AG09319 (cell line): ENCODE measurements around the gene RRBP1.

ENCODE experiments used
- DNase-seq: peaks from one replicate; pipeline ENCODE4 v3.0.0-alpha.2; 2010; ENCODE audit warnings: low read depth; ENCODE audit errors: extremely low read depth
- TF ChIP-seq, protein P1 (sequence below): IDR thresholded peaks from 2 replicates; pipeline ENCODE4 v1.5.1; 2011; ENCODE audit warnings: low read depth, mild to moderate bottlenecking, inconsistent platforms, low read length, moderate library complexity

Gene RRBP1

DNA sequence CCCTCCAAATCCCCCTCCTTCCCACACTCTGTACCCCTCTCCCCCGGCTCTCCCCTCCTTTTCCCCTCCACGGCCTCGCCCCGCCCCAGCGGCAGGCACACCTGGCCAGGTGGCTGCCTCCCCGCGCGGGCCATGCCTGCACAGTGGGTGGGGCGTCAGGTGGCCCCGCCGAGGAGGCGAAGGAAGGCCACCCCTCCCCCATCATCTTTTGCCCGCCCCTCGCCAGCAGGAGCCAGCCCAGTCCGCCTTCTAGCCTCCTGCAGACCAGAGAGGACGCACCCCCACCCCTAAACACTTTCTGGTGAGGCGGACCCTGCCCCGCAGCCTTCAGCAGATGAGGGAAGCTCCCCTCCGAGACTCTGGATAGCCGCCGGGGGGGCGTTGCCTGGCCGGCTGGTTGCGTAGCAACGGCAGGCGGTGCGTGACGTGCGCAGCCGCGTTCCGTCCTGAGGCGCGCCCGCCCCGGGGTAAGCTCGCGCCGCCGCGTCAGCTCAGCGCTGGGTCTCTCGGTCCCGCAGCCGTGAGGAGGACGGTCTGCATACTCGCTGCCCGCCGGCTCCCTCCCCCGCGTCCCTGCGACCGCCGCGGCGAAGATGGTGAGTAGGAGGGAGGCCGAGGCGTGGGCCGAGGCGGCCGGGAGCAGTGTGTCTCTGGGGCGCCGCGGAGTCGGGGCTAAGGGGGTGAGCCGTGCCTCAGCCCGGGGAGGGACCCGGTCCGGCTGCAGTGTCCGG is 112.3 kb downstream of the RRBP1 start, which contains the start of gene DSTN:
Gene DSTN, plus strand, starts transcription at position 460 of the 731 bp plus-strand sequence. Its CDS starts 134 bp downstream, at position 594.
- peak; percentile 88 for DNase-seq
- TF ChIP-seq, protein P1, sequence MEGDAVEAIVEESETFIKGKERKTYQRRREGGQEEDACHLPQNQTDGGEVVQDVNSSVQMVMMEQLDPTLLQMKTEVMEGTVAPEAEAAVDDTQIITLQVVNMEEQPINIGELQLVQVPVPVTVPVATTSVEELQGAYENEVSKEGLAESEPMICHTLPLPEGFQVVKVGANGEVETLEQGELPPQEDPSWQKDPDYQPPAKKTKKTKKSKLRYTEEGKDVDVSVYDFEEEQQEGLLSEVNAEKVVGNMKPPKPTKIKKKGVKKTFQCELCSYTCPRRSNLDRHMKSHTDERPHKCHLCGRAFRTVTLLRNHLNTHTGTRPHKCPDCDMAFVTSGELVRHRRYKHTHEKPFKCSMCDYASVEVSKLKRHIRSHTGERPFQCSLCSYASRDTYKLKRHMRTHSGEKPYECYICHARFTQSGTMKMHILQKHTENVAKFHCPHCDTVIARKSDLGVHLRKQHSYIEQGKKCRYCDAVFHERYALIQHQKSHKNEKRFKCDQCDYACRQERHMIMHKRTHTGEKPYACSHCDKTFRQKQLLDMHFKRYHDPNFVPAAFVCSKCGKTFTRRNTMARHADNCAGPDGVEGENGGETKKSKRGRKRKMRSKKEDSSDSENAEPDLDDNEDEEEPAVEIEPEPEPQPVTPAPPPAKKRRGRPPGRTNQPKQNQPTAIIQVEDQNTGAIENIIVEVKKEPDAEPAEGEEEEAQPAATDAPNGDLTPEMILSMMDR = no peak

GRCh38 chr20:17568972-17569521 is 113.0 kb downstream of the RRBP1 start:
- TF ChIP-seq, protein P1 = no peak
- DNase-seq = peak; percentile 96

- TF ChIP-seq, protein P1 = no peak
- DNase-seq = no peak
These were observed 113.8 kb downstream of the RRBP1 start for GRCh38 chr20:17568045-17568788.

GRCh38 chr20:17566345-17566744 is 115.7 kb downstream of the RRBP1 start:
- TF ChIP-seq, protein P1 = no peak
- DNase-seq = no peak

- TF ChIP-seq, protein P1 = no peak
- no peak for DNase-seq
These were observed 116.7 kb downstream of the RRBP1 start for GRCh38 chr20:17565169-17565845.
